BE2C (cell line): ENCODE results near the gene HGD.

ENCODE experiments used
- DNase-seq: peaks from one replicate; pipeline ENCODE4 v3.0.0-alpha.2; 2020
- H3K27me3 ChIP-seq: fragments of 250-450 bp; sonication (Bioruptor Pico); 2 replicates; pipeline ENCODE4 v1.5.1; 2020; ENCODE audit warnings: mild to moderate bottlenecking
- H3K36me3 ChIP-seq: fragments of 250-450 bp; sonication (Bioruptor Pico); 2 replicates; pipeline ENCODE4 v1.5.1; 2020; ENCODE audit warnings: mild to moderate bottlenecking
- H3K4me1 ChIP-seq: fragments of 250-450 bp; sonication (Bioruptor Pico); 2 replicates; pipeline ENCODE4 v1.5.1; 2020
- H3K4me3 ChIP-seq: 2 replicates; pipeline ENCODE4 v1.5.1; 2011; ENCODE audit warnings: low read depth, low read length
- H3K9me3 ChIP-seq: fragments of 250-450 bp; sonication (Bioruptor Pico); 2 replicates; pipeline ENCODE4 v1.5.1; 2020
- CTCF ChIP-seq: IDR thresholded peaks from 2 replicates; pipeline ENCODE4 v1.5.1; 2012; ENCODE audit warnings: mild to moderate bottlenecking, low read depth, low read length

HGD gene

GRCh38 chr3:120708408-120708807 is 26.4 kb upstream of the HGD start:
- no peaks in the 10 kb centered on the region for H3K9me3 ChIP-seq
- no peaks in the 10 kb centered on the region; the same call in none of the 2 replicates for H3K36me3 ChIP-seq
- no peak overlapping the region for H3K4me3 ChIP-seq
- no peaks in the 10 kb centered on the region for H3K4me1 ChIP-seq
- no peaks in the 10 kb centered on the region for H3K27me3 ChIP-seq
- DNase-seq = no peak
- TF ChIP-seq CTCF = no peak

GRCh38 chr3:120706950-120707349 is 24.9 kb upstream of the HGD start:
- Histone ChIP-seq H3K36me3 (no peaks in the 10 kb centered on the region; the same call in none of the 2 replicates), H3K27me3 (no peaks in the 10 kb centered on the region), H3K4me3 (no peak overlapping the region), H3K9me3 (no peaks in the 10 kb centered on the region), H3K4me1 (no peaks in the 10 kb centered on the region)
- DNase-seq = no peak
- no peak for TF ChIP-seq CTCF

- no peak for TF ChIP-seq CTCF
- Histone ChIP-seq H3K4me3 (no peak overlapping the region), H3K4me1 (no peaks in the 10 kb centered on the region), H3K36me3 (no peaks in the 10 kb centered on the region; the same call in none of the 2 replicates), H3K27me3 (no peaks in the 10 kb centered on the region), H3K9me3 (no peaks in the 10 kb centered on the region)
- DNase-seq = no peak
Measured at GRCh38 chr3:120705884-120706582, 24.0 kb upstream of the HGD start.

- no peak overlapping the region for H3K4me3 ChIP-seq
- DNase-seq = no peak
Measured at GRCh38 chr3:120699333-120699732, 17.3 kb upstream of the HGD start.

GRCh38 chr3:120693439-120694171 is 11.6 kb upstream of the HGD start:
- DNase-seq = no peak
- H3K9me3 ChIP-seq = no peaks in the 10 kb centered on the region
- no peak for TF ChIP-seq CTCF
- peaks cover 11% of the 10 kb centered on the region for H3K4me1 ChIP-seq
- H3K36me3 ChIP-seq = peaks cover 10% of the 10 kb centered on the region
- no peak overlapping the region for H3K4me3 ChIP-seq
- H3K27me3 ChIP-seq = no peaks in the 10 kb centered on the region

More at GRCh38 chr3:120699333-120699732, 17.3 kb upstream of the HGD start:
- H3K27me3 ChIP-seq = no peaks in the 10 kb centered on the region
- H3K36me3 ChIP-seq = peaks cover 8% of the 10 kb centered on the region
- no peaks in the 10 kb centered on the region for H3K9me3 ChIP-seq
- TF ChIP-seq CTCF = no peak
- no peaks in the 10 kb centered on the region for H3K4me1 ChIP-seq

- Histone ChIP-seq H3K9me3 (no peaks in the 10 kb centered on the region), H3K4me1 (peaks cover 11% of the 10 kb centered on the region), H3K4me3 (no peak overlapping the region), H3K27me3 (no peaks in the 10 kb centered on the region), H3K36me3 (peaks cover 6% of the 10 kb centered on the region)
- DNase-seq = no peak
- TF ChIP-seq CTCF = no peak
Measured at GRCh38 chr3:120689395-120689794, 7.4 kb upstream of the HGD start.
